Liver (tissue), 9 donors: ENCODE measurements around the gene NFIX. TPM values are rescaled to one million over a fixed set of nuclear protein-coding genes. Genes with fewer than 3 reads are reported as not detected.
A peak's percentile ranks its signal among the peaks of the same experiment; 100 is the strongest.

Experiments used
- DNase-seq: peaks from one replicate; pipeline ENCODE4 v3.0.0-alpha.2; 2017; ENCODE audit warnings: low spot score
- H3K27ac ChIP-seq, 2 donors: one replicate each; pipeline ENCODE4 v1.7.0; 2013; ENCODE audit warnings: inconsistent platforms in 2 of 2, low read length in 2 of 2, control low read depth in 1 of 2, low read depth in 1 of 2, mild to moderate bottlenecking in 1 of 2
- H3K27me3 ChIP-seq, 4 donors: one replicate each; pipeline versions ENCODE4 v1.6.1 to v1.7.0; 2013; ENCODE audit warnings: low read length in 3 of 4, inconsistent platforms in 1 of 4, mild to moderate bottlenecking in 1 of 4, moderate library complexity in 1 of 4; ENCODE audit not compliant: control insufficient read depth in 4 of 4, insufficient read depth in 4 of 4
- H3K36me3 ChIP-seq, 4 donors: one replicate each; pipeline versions ENCODE4 v1.6.1 to v1.7.0; 2013; ENCODE audit warnings: low read length in 3 of 4, mild to moderate bottlenecking in 3 of 4, low read depth in 1 of 4, moderate library complexity in 1 of 4; ENCODE audit not compliant: control insufficient read depth in 4 of 4, insufficient read depth in 3 of 4
- H3K4me1 ChIP-seq, 4 donors: one replicate each; pipeline versions ENCODE4 v1.6.1 to v1.7.0; 2013; ENCODE audit warnings: low read length in 3 of 4, mild to moderate bottlenecking in 3 of 4, moderate library complexity in 1 of 4; ENCODE audit not compliant: control insufficient read depth in 4 of 4, insufficient read depth in 4 of 4
- H3K4me3 ChIP-seq, 3 donors: one replicate each; pipeline versions ENCODE4 v1.6.1 to v1.7.0; 2013; ENCODE audit warnings: low read length in 3 of 3, control low read depth in 1 of 3, low read depth in 1 of 3, mild to moderate bottlenecking in 1 of 3
- H3K9ac ChIP-seq, 2 donors: one replicate each; pipeline ENCODE4 v1.7.0; 2013; ENCODE audit warnings: low read length in 2 of 2, mild to moderate bottlenecking in 2 of 2, moderate library complexity in 2 of 2, control low read depth in 1 of 2, low read depth in 1 of 2
- H3K9me3 ChIP-seq, 4 donors: one replicate each; pipeline versions ENCODE4 v1.6.1 to v1.7.0; 2013; ENCODE audit warnings: low read length in 3 of 4; ENCODE audit not compliant: control insufficient read depth in 4 of 4
- ATF3 ChIP-seq: IDR thresholded peaks from 2 replicates; pipeline ENCODE4 v1.6.1; 2016; ENCODE audit warnings: antibody characterized with exemption
- EGR1 ChIP-seq, 2 donors: IDR thresholded peaks; 2 replicates each; pipeline ENCODE4 v1.6.1; 2016 to 2018; ENCODE audit warnings: antibody characterized with exemption in 2 of 2, low read depth in 2 of 2
- FOXA1 ChIP-seq: IDR thresholded peaks from 2 replicates; pipeline ENCODE4 v1.6.1; 2016; ENCODE audit warnings: antibody characterized with exemption
- GABPA ChIP-seq, 2 donors: IDR thresholded peaks in 1 of 2; conservative IDR thresholded peaks in 1 of 2; 2 replicates each; pipeline ENCODE4 v1.6.1; 2016; ENCODE audit warnings: antibody characterized with exemption in 2 of 2, mild to moderate bottlenecking in 1 of 2, moderate library complexity in 1 of 2
- HNF4G ChIP-seq: IDR thresholded peaks from 2 replicates; pipeline ENCODE4 v1.6.1; 2016; ENCODE audit warnings: antibody characterized with exemption
- JUND ChIP-seq, 2 donors: IDR thresholded peaks; 2 replicates each; pipeline ENCODE4 v1.6.1; 2016; ENCODE audit warnings: antibody characterized with exemption in 2 of 2
- MAX ChIP-seq: IDR thresholded peaks from 2 replicates; pipeline ENCODE4 v1.6.1; 2016; ENCODE audit warnings: antibody characterized with exemption
- NR2F2 ChIP-seq: IDR thresholded peaks from 2 replicates; pipeline ENCODE4 v1.6.1; 2016; ENCODE audit warnings: antibody characterized with exemption
- RAD21 ChIP-seq, 2 donors: IDR thresholded peaks; 2 replicates each; pipeline ENCODE4 v1.6.1; 2016; ENCODE audit warnings: antibody characterized with exemption in 2 of 2, mild to moderate bottlenecking in 2 of 2
- RXRA ChIP-seq, 2 donors: IDR thresholded peaks; 2 replicates each; pipeline ENCODE4 v1.6.1; 2017 to 2018; ENCODE audit warnings: antibody characterized with exemption in 2 of 2, mild to moderate bottlenecking in 1 of 2
- TAF1 ChIP-seq: conservative IDR thresholded peaks from 2 replicates; pipeline ENCODE4 v1.6.1; 2016; ENCODE audit warnings: antibody characterized with exemption, mild to moderate bottlenecking
- YY1 ChIP-seq: IDR thresholded peaks from 2 replicates; pipeline ENCODE4 v1.6.1; 2016; ENCODE audit warnings: antibody characterized with exemption, mild to moderate bottlenecking
- WGBS: extraction: QIAGEN DNeasy Blood & Tissue Kit; methylation state at CpG from one replicate; pipeline ENCODE4 v1.1.7; 2013; 5-methylcytosine and 5-hydroxymethylcytosine counted together
- polyA plus RNA-seq, 2 donors: library from polyadenylated mRNA; stranded (reverse) in 1 of 2; unstranded in 1 of 2; fragments of 200-250 nt in 1 of 2; fragments of >200 nt in 1 of 2; fragmentation: Nextera tagmentation in 1 of 2; extraction: Ambion mirVana in 1 of 2; gene quantifications; one replicate each; pipeline versions ENCODE4 v1.2.1 to v1.2.3, GENCODE V29; 2013 to 2015
- total RNA-seq, 2 donors: library from RNA; depleted of rRNA; stranded (reverse); fragments of >200 nt; gene quantifications; one replicate each; pipeline ENCODE4 v1.2.3, GENCODE V29; 2014
- TF ChIP-seq, protein P1 (sequence below): IDR thresholded peaks from 2 replicates; pipeline ENCODE4 v1.6.1; 2016; ENCODE audit warnings: antibody characterized with exemption, mild to moderate bottlenecking
- TF ChIP-seq, protein P2 (sequence below): fragments of 150-350 bp; IDR thresholded peaks from 2 replicates; pipeline ENCODE4 v1.5.1; 2017; ENCODE audit warnings: improper control_type of control experiment, low read depth, low read length; ENCODE audit not compliant: missing input control
- donor health status: healthy.
- donor health status: healthy.
- donor health status: healthy.
- donor health status: healthy.
- donor health status: healthy.

Gene NFIX
- total and polyA plus RNA-seq, 4 donors, result 3.3 to 18.4 (median 12.6) TPM

DNA sequence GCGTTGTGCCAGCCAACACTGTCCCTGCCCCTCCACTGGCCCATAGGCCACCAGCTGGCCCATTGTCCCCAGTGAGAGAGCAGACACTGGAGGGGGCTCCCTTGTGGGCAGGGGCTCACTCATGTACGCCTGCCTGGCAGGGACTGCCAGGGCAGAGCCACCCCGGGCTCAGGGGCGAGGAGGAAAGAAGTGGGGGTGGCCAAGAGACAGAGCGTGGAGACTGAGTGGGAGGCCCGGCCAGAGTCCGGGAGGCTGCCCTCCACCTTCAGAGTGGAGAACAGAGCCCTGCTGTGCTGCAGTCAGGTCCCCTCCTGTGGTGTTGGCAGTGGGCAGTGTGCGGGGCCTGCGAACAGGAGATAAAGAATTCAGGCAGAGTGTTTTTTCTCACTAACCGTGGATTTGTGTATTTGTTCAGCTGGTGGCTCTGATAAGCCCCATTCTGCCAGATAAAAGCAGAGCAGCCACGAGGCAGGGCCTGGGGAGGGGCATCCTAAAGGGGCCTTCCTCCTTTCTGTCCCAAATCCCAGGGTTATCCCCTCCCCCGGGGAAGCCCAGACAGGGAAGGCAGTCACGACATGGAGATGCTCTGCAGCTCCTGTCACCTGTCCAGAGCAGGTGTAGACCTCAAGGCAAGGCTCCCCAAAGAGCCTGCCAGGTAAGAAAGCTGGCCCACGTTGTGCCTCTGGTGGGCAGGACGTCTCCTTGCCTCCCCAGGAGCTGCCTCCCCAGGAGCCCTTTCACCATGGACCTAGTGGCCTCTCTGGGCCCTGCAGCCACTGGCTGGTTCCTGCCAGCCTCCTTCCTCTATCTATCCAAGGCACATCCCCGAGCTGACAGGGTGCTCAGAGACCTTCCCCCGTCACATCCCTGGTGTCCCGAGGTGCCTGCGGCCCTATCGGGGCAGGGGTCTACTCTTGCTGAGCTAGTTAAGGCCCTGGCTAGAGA lies 74.4 kb downstream of the NFIX start:
- Histone ChIP-seq H3K9me3 (no peaks in the 10 kb centered on the region), H3K27me3 (no peaks in the 10 kb centered on the region), H3K36me3 (peaks cover 0 to 5% (median 0%) of the 10 kb centered on the region in 4 donors), H3K4me3 (no peak overlapping the region), H3K27ac (no peak overlapping the region), H3K9ac (no peak overlapping the region), H3K4me1 (peaks cover 0 to 9% (median 2%) of the 10 kb centered on the region in 4 donors)
- TF ChIP-seq YY1 (no peak), MAX (no peak), FOXA1 (no peak), JUND (IDR thresholded peaks at IDR 0.05) (no peak)
- TF ChIP-seq, protein P1, sequence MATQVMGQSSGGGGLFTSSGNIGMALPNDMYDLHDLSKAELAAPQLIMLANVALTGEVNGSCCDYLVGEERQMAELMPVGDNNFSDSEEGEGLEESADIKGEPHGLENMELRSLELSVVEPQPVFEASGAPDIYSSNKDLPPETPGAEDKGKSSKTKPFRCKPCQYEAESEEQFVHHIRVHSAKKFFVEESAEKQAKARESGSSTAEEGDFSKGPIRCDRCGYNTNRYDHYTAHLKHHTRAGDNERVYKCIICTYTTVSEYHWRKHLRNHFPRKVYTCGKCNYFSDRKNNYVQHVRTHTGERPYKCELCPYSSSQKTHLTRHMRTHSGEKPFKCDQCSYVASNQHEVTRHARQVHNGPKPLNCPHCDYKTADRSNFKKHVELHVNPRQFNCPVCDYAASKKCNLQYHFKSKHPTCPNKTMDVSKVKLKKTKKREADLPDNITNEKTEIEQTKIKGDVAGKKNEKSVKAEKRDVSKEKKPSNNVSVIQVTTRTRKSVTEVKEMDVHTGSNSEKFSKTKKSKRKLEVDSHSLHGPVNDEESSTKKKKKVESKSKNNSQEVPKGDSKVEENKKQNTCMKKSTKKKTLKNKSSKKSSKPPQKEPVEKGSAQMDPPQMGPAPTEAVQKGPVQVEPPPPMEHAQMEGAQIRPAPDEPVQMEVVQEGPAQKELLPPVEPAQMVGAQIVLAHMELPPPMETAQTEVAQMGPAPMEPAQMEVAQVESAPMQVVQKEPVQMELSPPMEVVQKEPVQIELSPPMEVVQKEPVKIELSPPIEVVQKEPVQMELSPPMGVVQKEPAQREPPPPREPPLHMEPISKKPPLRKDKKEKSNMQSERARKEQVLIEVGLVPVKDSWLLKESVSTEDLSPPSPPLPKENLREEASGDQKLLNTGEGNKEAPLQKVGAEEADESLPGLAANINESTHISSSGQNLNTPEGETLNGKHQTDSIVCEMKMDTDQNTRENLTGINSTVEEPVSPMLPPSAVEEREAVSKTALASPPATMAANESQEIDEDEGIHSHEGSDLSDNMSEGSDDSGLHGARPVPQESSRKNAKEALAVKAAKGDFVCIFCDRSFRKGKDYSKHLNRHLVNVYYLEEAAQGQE, result no peak
- 73% methylated on average over 20 of the region's 20 CpGs for WGBS
- peak; percentile 80 for DNase-seq

DNA sequence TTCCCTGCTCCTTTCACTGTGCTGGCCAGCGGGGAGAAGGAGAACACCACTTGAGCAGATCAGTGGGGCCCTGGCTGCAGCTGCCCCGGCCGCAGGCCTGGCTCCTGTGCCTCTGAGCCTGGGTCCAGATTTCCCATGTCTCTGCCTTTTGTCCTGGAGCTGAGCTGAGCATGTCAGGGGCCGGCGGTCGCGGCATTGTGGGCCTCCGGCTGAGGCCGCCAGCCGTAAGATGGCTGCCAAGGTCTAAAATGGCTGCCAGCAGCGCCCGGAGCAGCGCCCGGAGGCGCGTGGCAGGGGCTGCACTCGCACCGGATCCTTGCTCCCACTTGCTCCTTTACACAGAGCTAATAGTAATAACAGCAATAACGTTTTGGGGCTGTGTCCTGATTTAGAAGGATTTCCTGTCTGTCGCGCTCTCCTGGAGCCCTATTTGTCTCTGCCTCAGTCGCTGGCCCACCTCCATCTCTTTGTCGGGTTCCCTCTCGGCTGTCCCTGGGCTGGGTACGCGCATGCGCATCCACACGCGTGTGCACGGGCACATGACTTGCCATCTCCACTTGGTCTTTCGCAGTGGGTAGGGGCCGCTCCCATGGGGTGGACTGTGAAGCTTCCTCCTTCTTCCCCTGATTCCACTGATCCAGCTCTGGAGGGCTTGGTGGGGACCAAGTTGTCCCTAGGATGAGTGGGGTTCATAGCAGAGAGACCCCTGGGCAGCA lies 75.3 kb downstream of the NFIX start:
- H3K27me3 ChIP-seq, result no peaks in the 10 kb centered on the region
- WGBS, result 93% methylated on average over 32 of the region's 32 CpGs
- H3K9me3 ChIP-seq, result no peaks in the 10 kb centered on the region
- no peak overlapping the region for H3K4me3 ChIP-seq
- no peak for DNase-seq
- H3K9ac ChIP-seq, result no peak overlapping the region
- H3K36me3 ChIP-seq, result peaks cover 0 to 11% (median 0%) of the 10 kb centered on the region in 4 donors
- no peak overlapping the region for H3K27ac ChIP-seq
- TF ChIP-seq GABPA (IDR thresholded peaks at IDR 0.05 in 1 of 2, conservative IDR thresholded peaks at IDR 0.05 in 1 of 2) (no peak), RAD21 (IDR thresholded peaks at IDR 0.05) (no peak), TAF1 (no peak), JUND (IDR thresholded peaks at IDR 0.05) (no peak), HNF4G (no peak), ATF3 (no peak), FOXA1 (no peak), NR2F2 (no peak), RXRA (IDR thresholded peaks at IDR 0.05) (no peak), EGR1 (IDR thresholded peaks at IDR 0.05; ENCODE audit: low read depth in 2 of 2) (no peak)
- TF ChIP-seq, protein P1, result no peak
- TF ChIP-seq, protein P2, sequence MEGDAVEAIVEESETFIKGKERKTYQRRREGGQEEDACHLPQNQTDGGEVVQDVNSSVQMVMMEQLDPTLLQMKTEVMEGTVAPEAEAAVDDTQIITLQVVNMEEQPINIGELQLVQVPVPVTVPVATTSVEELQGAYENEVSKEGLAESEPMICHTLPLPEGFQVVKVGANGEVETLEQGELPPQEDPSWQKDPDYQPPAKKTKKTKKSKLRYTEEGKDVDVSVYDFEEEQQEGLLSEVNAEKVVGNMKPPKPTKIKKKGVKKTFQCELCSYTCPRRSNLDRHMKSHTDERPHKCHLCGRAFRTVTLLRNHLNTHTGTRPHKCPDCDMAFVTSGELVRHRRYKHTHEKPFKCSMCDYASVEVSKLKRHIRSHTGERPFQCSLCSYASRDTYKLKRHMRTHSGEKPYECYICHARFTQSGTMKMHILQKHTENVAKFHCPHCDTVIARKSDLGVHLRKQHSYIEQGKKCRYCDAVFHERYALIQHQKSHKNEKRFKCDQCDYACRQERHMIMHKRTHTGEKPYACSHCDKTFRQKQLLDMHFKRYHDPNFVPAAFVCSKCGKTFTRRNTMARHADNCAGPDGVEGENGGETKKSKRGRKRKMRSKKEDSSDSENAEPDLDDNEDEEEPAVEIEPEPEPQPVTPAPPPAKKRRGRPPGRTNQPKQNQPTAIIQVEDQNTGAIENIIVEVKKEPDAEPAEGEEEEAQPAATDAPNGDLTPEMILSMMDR, result no peak
- H3K4me1 ChIP-seq, result peaks cover 0 to 9% (median 2%) of the 10 kb centered on the region in 4 donors
